Lung (tissue), 12 donors: ENCODE measurements around the gene NR0B2. TPM values are rescaled to one million over a fixed set of nuclear protein-coding genes. Genes with fewer than 3 reads are reported as not detected.

Experiments used
- ATAC-seq: fragments of 200-7000 bp; cut with Tn5 transposase; one replicate; pipeline ENCODE4 v1.9.1; 2020; ENCODE audit warnings: moderate number of reproducible peaks; ENCODE audit not compliant: insufficient read depth, low FRiP score
- DNase-seq, 3 donors: peaks; one replicate each; pipeline ENCODE4 v3.0.0-alpha.2; 2013 to 2017
- H3K27ac ChIP-seq, 2 donors: one replicate each; pipeline ENCODE4 v1.5.1; 2013; ENCODE audit warnings: mild to moderate bottlenecking in 2 of 2, moderate library complexity in 2 of 2, control low read depth in 1 of 2, inconsistent platforms in 1 of 2, low read depth in 1 of 2, low read length in 1 of 2
- H3K27me3 ChIP-seq, 3 donors: one replicate each; pipeline ENCODE4 v1.5.1; 2013; ENCODE audit warnings: low read length in 2 of 3; ENCODE audit not compliant: control insufficient read depth in 3 of 3, insufficient read depth in 3 of 3
- H3K36me3 ChIP-seq, 4 donors: one replicate each; pipeline ENCODE4 v1.5.1; 2013; ENCODE audit warnings: low read length in 4 of 4, mild to moderate bottlenecking in 1 of 4, moderate library complexity in 1 of 4; ENCODE audit not compliant: control insufficient read depth in 4 of 4, insufficient read depth in 4 of 4
- H3K4me1 ChIP-seq, 5 donors: one replicate each; pipeline ENCODE4 v1.5.1; 2013; ENCODE audit warnings: low read length in 5 of 5, mild to moderate bottlenecking in 2 of 5, moderate library complexity in 1 of 5; ENCODE audit not compliant: control insufficient read depth in 5 of 5, insufficient read depth in 5 of 5
- H3K4me3 ChIP-seq: one replicate; pipeline ENCODE4 v1.5.1; 2013; ENCODE audit warnings: mild to moderate bottlenecking, control low read depth, moderate library complexity
- H3K9ac ChIP-seq, 2 donors: one replicate each; pipeline ENCODE4 v1.5.1; 2013; ENCODE audit warnings: low read length in 2 of 2, control low read depth in 1 of 2; ENCODE audit not compliant: insufficient read depth in 1 of 2
- H3K9me3 ChIP-seq, 4 donors: one replicate each; pipeline ENCODE4 v1.5.1; 2013; ENCODE audit warnings: low read length in 3 of 4, mild to moderate bottlenecking in 1 of 4, moderate library complexity in 1 of 4; ENCODE audit not compliant: control insufficient read depth in 4 of 4, insufficient read depth in 3 of 4
- WGBS, 2 donors: extraction: QIAGEN DNeasy Blood & Tissue Kit; methylation state at CpG; one replicate each; pipeline ENCODE4 v1.1.7; 2013; 5-methylcytosine and 5-hydroxymethylcytosine counted together
- polyA plus RNA-seq, 2 donors: library from polyadenylated mRNA; stranded (reverse); fragments of 200-250 nt; gene quantifications; one replicate each; pipeline ENCODE4 v1.2.1, GENCODE V29; 2013
- total RNA-seq, 2 donors: library from RNA; depleted of rRNA in 1 of 2; stranded (reverse); fragments of >200 nt in 1 of 2; gene quantifications; one replicate each; pipeline ENCODE4 v1.2.1, GENCODE V29; 2014 to 2021
- TF ChIP-seq, protein P1 (sequence below): IDR thresholded peaks from 2 replicates; pipeline ENCODE4 v1.5.1; 2012; ENCODE audit warnings: mild to moderate bottlenecking; ENCODE audit errors: control extremely low read depth, extremely low read depth
- donor health status: control.
- donor health status: control.
- donor health status: Bipolar disorder and iron deficiency.
- donor health status: healthy.
- donor health status: DM: yes; HTN: yes; CAD: no.

The NR0B2 gene
- total and polyA plus RNA-seq, 4 donors = 1.6 to 6.0 (median 2.2) TPM

DNA sequence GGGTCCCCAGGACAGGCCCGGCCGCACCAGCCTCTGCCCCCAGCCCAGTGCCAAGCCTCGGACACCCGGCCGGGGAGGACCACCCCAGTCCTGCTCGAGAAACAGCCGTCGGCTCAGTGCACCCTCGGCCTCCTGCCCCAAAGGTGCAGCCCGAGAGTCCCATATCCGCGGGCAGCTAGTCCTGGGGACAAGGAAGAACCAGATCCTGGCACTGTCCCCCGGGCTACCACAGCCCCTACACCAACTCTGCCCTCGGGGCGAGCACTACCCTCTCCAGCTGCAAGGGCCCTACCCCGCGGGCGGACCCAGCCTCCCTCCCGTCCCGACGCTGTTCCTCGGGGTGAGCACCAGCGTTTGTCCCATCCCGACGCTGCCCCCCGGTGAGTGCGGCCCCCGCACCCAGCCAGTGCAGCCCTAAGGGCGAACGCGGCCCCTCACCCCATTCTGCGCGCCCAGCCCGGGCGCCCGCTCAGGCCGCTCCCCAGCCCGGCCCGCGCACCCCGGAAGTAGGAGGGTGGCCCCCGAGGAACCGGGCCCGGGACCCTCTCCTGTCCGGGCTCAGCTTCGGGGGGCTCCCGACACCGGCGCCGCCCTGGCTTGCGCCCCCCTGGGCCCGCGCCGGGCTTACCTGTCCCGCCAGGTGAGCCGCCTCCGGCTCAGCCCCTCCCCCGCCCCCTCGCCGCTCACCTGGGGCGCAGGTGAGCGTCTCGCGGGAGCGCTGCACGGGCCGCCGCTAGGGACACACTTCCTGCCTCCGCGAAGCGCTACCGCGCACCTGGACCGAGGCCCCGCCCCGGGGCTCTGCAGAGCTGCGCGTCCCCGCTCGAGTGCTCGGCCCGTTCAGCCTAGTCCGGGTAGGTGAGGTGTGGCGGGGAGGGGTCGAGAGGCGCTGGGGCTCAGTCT is 46.2 kb upstream of the NR0B2 start, which contains the start of gene KDF1:
Gene KDF1 (minus strand): TSS at position 747 of the 903 bp plus-strand sequence. CDS start 8,088 bp downstream, outside the sequence.
- no peaks in the 10 kb centered on the region for H3K36me3 ChIP-seq
- peak; percentile 28 to 75 (median 70) for DNase-seq
- TF ChIP-seq, protein P1, sequence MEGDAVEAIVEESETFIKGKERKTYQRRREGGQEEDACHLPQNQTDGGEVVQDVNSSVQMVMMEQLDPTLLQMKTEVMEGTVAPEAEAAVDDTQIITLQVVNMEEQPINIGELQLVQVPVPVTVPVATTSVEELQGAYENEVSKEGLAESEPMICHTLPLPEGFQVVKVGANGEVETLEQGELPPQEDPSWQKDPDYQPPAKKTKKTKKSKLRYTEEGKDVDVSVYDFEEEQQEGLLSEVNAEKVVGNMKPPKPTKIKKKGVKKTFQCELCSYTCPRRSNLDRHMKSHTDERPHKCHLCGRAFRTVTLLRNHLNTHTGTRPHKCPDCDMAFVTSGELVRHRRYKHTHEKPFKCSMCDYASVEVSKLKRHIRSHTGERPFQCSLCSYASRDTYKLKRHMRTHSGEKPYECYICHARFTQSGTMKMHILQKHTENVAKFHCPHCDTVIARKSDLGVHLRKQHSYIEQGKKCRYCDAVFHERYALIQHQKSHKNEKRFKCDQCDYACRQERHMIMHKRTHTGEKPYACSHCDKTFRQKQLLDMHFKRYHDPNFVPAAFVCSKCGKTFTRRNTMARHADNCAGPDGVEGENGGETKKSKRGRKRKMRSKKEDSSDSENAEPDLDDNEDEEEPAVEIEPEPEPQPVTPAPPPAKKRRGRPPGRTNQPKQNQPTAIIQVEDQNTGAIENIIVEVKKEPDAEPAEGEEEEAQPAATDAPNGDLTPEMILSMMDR = no peak
- peak within 1 kb of the TSS; percentile 65 for H3K4me3 ChIP-seq
- peaks cover 0 to 4% (median 0%) of the 10 kb centered on the region in 5 donors for H3K4me1 ChIP-seq
- 1 to 2% methylated on average over 79 to 86 of the region's 86 CpGs for WGBS, 2 donors
- H3K9ac ChIP-seq = peak within 1 kb of the TSS; percentile 2 to 49
- H3K27ac ChIP-seq = peak within 1 kb of the TSS in 1 of 2 donors; percentile 72
- ATAC-seq = peak; percentile 91
- H3K27me3 ChIP-seq = peaks cover 0 to 32% (median 29%) of the 10 kb centered on the region in 3 donors
- H3K9me3 ChIP-seq = peaks cover 0 to 3% (median under 1%) of the 10 kb centered on the region in 4 donors

GRCh38 chr1:26959270-26959669 is 45.5 kb upstream of the NR0B2 start:
- no peak for DNase-seq
- TF ChIP-seq, protein P1 = no peak
- ATAC-seq = no peak
- Histone ChIP-seq H3K4me1 (peaks cover 0 to 4% (median 0%) of the 10 kb centered on the region in 5 donors), H3K4me3 (peak overlapping the region; percentile 65), H3K27ac (no peak overlapping the region), H3K9ac (peak overlapping the region in 1 of 2 donors; percentile 49), H3K36me3 (no peaks in the 10 kb centered on the region), H3K9me3 (peaks cover 0 to 3% (median under 1%) of the 10 kb centered on the region in 4 donors), H3K27me3 (peaks cover 0 to 32% (median 29%) of the 10 kb centered on the region in 3 donors)
- 23 to 26% methylated on average over 11 to 13 of the region's 13 CpGs for WGBS, 2 donors

GRCh38 chr1:26957306-26957705 is 43.5 kb upstream of the NR0B2 start:
- Histone ChIP-seq H3K9ac (no peak overlapping the region), H3K4me3 (no peak overlapping the region), H3K9me3 (peaks cover 0 to 3% (median under 1%) of the 10 kb centered on the region in 4 donors), H3K36me3 (peaks cover 0 to 2% (median 0%) of the 10 kb centered on the region in 4 donors), H3K27ac (no peak overlapping the region), H3K27me3 (peaks cover 0 to 32% (median 28%) of the 10 kb centered on the region in 3 donors), H3K4me1 (peaks cover 0 to 4% (median 0%) of the 10 kb centered on the region in 5 donors)
- TF ChIP-seq, protein P1 = no peak
- ATAC-seq = no peak
- DNase-seq = no peak
- whole genome bisulfite sequencing, 2 donors = 95 to 97% methylated on average over 3 of the region's 3 CpGs
